ENCODE results near the gene PPP5C.
"Not testable (repeated sequence)": the region's sequence is repeated elsewhere in the genome, so short reads cannot be mapped to it uniquely, and the experiment has no call there.

PPP5C gene

GRCh38 chr19:46346821-46347571 is at the start of gene PPP5C:
Gene PPP5C, plus strand, starts transcription at chr19:46347087. Its CDS starts 10 bp downstream, at chr19:46347097.
- Mint-ChIP-seq H3K4me3 (peak within 1 kb of the TSS; percentile 97), H3K4me1 (ENCODE audit: low read depth) (peaks cover 51% of the 10 kb centered on the region), H3K36me3 (peaks cover 7% of the 10 kb centered on the region), H3K9me3 (ENCODE audit: low read depth) (no peaks in the 10 kb centered on the region), H3K27ac (peak within 1 kb of the TSS; percentile 90), H3K27me3 (no peaks in the 10 kb centered on the region)

GRCh38 chr19:46297700-46298478 is 49.0 kb upstream of the PPP5C start:
- Mint-ChIP-seq H3K36me3 (peaks cover 4% of the 10 kb centered on the region), H3K9me3 (ENCODE audit: low read depth) (no peaks in the 10 kb centered on the region), H3K4me1 (ENCODE audit: low read depth) (peaks cover 5% of the 10 kb centered on the region), H3K27me3 (peaks cover 15% of the 10 kb centered on the region), H3K27ac (no peak overlapping the region), H3K4me3 (no peak overlapping the region)

- H3K4me1 Mint-ChIP-seq (ENCODE audit: low read depth) = peaks cover 5% of the 10 kb centered on the region
- H3K9me3 Mint-ChIP-seq (ENCODE audit: low read depth) = no peaks in the 10 kb centered on the region
- H3K4me3 Mint-ChIP-seq = no peak overlapping the region
- peaks cover 4% of the 10 kb centered on the region for H3K36me3 Mint-ChIP-seq
- peaks cover 15% of the 10 kb centered on the region for H3K27me3 Mint-ChIP-seq
- no peak overlapping the region for H3K27ac Mint-ChIP-seq
Observed at GRCh38 chr19:46298479-46299003, 48.3 kb upstream of the PPP5C start.

GRCh38 chr19:46299004-46299509 is 47.8 kb upstream of the PPP5C start:
- Mint-ChIP-seq H3K27ac (no peak overlapping the region), H3K4me1 (ENCODE audit: low read depth) (peaks cover 5% of the 10 kb centered on the region), H3K36me3 (peaks cover 4% of the 10 kb centered on the region), H3K27me3 (peaks cover 15% of the 10 kb centered on the region), H3K4me3 (no peak overlapping the region), H3K9me3 (ENCODE audit: low read depth) (no peaks in the 10 kb centered on the region)

- no peak overlapping the region for H3K4me3 Mint-ChIP-seq
- H3K4me1 Mint-ChIP-seq (ENCODE audit: low read depth) = peaks cover 5% of the 10 kb centered on the region
- peaks cover 10% of the 10 kb centered on the region for H3K27me3 Mint-ChIP-seq
- H3K9me3 Mint-ChIP-seq (ENCODE audit: low read depth) = no peaks in the 10 kb centered on the region
- no peak overlapping the region for H3K27ac Mint-ChIP-seq
- H3K36me3 Mint-ChIP-seq = peaks cover 4% of the 10 kb centered on the region
Observed at GRCh38 chr19:46299695-46300094, 47.2 kb upstream of the PPP5C start.

- H3K36me3 Mint-ChIP-seq = peaks cover 2% of the 10 kb centered on the region
- no peak overlapping the region for H3K27ac Mint-ChIP-seq
- H3K4me3 Mint-ChIP-seq = no peak overlapping the region
- peaks cover 11% of the 10 kb centered on the region for H3K9me3 Mint-ChIP-seq (ENCODE audit: low read depth)
- H3K4me1 Mint-ChIP-seq (ENCODE audit: low read depth) = no peaks in the 10 kb centered on the region
- peaks cover 2% of the 10 kb centered on the region for H3K27me3 Mint-ChIP-seq
Observed at GRCh38 chr19:46303322-46303690, 43.6 kb upstream of the PPP5C start.

- H3K4me3 Mint-ChIP-seq = no peak overlapping the region
- peaks cover 2% of the 10 kb centered on the region for H3K36me3 Mint-ChIP-seq
- H3K4me1 Mint-ChIP-seq (ENCODE audit: low read depth) = no peaks in the 10 kb centered on the region
- peaks cover 2% of the 10 kb centered on the region for H3K27me3 Mint-ChIP-seq
- H3K9me3 Mint-ChIP-seq (ENCODE audit: low read depth) = peaks cover 11% of the 10 kb centered on the region
- no peak overlapping the region for H3K27ac Mint-ChIP-seq
Observed at GRCh38 chr19:46303691-46304397, 43.0 kb upstream of the PPP5C start.

- H3K4me3 Mint-ChIP-seq = no peak overlapping the region
- H3K36me3 Mint-ChIP-seq = peaks cover 2% of the 10 kb centered on the region
- H3K27me3 Mint-ChIP-seq = no peaks in the 10 kb centered on the region
- no peak overlapping the region for H3K27ac Mint-ChIP-seq
- peaks cover 11% of the 10 kb centered on the region for H3K9me3 Mint-ChIP-seq (ENCODE audit: low read depth)
- H3K4me1 Mint-ChIP-seq (ENCODE audit: low read depth) = no peaks in the 10 kb centered on the region
Observed at GRCh38 chr19:46306501-46306900, 40.4 kb upstream of the PPP5C start.

GRCh38 chr19:46308510-46308909 is 38.4 kb upstream of the PPP5C start:
- no peaks in the 10 kb centered on the region for H3K4me1 Mint-ChIP-seq (ENCODE audit: low read depth)
- H3K9me3 Mint-ChIP-seq (ENCODE audit: low read depth) = peaks cover 11% of the 10 kb centered on the region
- H3K36me3 Mint-ChIP-seq = peaks cover 2% of the 10 kb centered on the region
- no peak overlapping the region for H3K27ac Mint-ChIP-seq
- no peak overlapping the region for H3K4me3 Mint-ChIP-seq
- no peaks in the 10 kb centered on the region for H3K27me3 Mint-ChIP-seq

GRCh38 chr19:46309056-46309455 is 37.8 kb upstream of the PPP5C start:
- Mint-ChIP-seq H3K36me3 (peaks cover 2% of the 10 kb centered on the region), H3K4me3 (no peak overlapping the region), H3K9me3 (ENCODE audit: low read depth) (peaks cover 11% of the 10 kb centered on the region), H3K4me1 (ENCODE audit: low read depth) (no peaks in the 10 kb centered on the region), H3K27me3 (no peaks in the 10 kb centered on the region), H3K27ac (no peak overlapping the region)

GRCh38 chr19:46311444-46311843 is 35.4 kb upstream of the PPP5C start:
- Mint-ChIP-seq H3K27ac (no peak overlapping the region), H3K36me3 (no peaks in the 10 kb centered on the region), H3K4me1 (ENCODE audit: low read depth) (no peaks in the 10 kb centered on the region), H3K4me3 (no peak overlapping the region), H3K27me3 (no peaks in the 10 kb centered on the region), H3K9me3 (ENCODE audit: low read depth) (peaks cover 7% of the 10 kb centered on the region)

- H3K27me3 Mint-ChIP-seq; H3K4me3 Mint-ChIP-seq; H3K9me3 Mint-ChIP-seq (ENCODE audit: low read depth); H3K4me1 Mint-ChIP-seq (ENCODE audit: low read depth); H3K27ac Mint-ChIP-seq; H3K36me3 Mint-ChIP-seq: not testable (repeated sequence)
Observed at GRCh38 chr19:46313540-46314469, 33.1 kb upstream of the PPP5C start.

- Mint-ChIP-seq H3K4me1 (ENCODE audit: low read depth) (no peaks in the 10 kb centered on the region), H3K27ac (no peak overlapping the region), H3K27me3 (no peaks in the 10 kb centered on the region), H3K36me3 (no peaks in the 10 kb centered on the region), H3K4me3 (no peak overlapping the region), H3K9me3 (ENCODE audit: low read depth) (no peaks in the 10 kb centered on the region)
Observed at GRCh38 chr19:46317339-46317738, 29.5 kb upstream of the PPP5C start.

GRCh38 chr19:46319613-46320012 is 27.3 kb upstream of the PPP5C start:
- H3K4me1 Mint-ChIP-seq (ENCODE audit: low read depth) = no peaks in the 10 kb centered on the region
- no peak overlapping the region for H3K4me3 Mint-ChIP-seq
- no peaks in the 10 kb centered on the region for H3K36me3 Mint-ChIP-seq
- H3K27ac Mint-ChIP-seq = no peak overlapping the region
- no peaks in the 10 kb centered on the region for H3K27me3 Mint-ChIP-seq
- no peaks in the 10 kb centered on the region for H3K9me3 Mint-ChIP-seq (ENCODE audit: low read depth)

All from activated naive CD8-positive, alpha-beta T cell (primary cell).